ENCODE measurements around the gene ANKHD1. TPM values are rescaled to one million over a fixed set of nuclear protein-coding genes. Genes with fewer than 3 reads are reported as not detected.

ANKHD1 gene
- total RNA-seq, 1 donor from 2014 or later = 77.1 TPM

DNA sequence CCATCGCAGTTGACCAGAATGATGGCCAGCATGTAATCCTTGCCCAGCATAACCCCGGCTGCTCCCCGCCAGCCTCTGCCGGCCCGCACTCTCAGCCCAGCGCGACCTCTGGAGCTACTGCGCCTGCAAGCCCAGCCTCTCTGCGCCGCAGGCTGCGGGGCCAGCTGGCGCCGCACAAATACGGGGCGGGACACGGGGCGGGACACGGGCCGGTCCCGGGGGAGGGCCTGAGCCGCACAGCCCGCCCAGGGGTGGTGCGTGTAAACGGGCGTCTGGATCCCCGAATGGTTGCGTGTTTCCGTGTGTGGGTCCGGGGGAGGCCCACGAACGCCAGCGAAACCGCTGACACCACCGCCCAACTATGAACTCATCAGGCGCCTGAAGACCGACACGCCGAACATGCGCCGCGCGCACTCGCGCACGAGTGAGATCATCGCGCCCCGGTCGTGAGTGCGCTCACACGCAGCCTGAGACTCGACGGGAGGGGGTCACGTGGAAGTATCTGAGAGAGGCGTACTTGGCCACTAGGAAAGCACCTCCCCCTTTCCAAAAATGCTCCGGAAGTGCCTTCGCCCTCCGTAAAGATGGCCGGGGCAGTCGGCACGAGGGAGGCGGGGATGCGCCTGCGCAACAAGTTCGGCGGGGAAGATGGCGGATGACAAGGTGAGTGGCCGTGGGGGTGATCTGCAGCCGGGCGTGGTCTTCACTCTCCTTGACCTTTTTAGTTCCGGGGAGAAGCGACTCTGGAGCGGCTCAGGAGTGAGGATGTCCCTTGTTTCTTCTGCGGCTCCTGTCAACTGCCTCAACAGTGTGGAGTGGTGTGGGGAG lies 162.8 kb downstream of the ANKHD1 start, which contains the start of the genes APBB3 and SLC35A4:
TSS of gene APBB3 (minus strand) at position 403 of the 828 bp plus-strand sequence. CDS start at position 50, 353 bp downstream.
TSS of gene SLC35A4 (plus strand) at position 633 of the 828 bp plus-strand sequence. CDS start 2,342 bp downstream, outside the sequence.
- Histone ChIP-seq H3K4me3 (ENCODE audit: low read depth, low read length) (peak within 1 kb of the TSS; percentile 69), H3K36me3 (ENCODE audit: control insufficient read depth, insufficient read depth, low read length) (peaks cover 19% of the 10 kb centered on the region), H3K27me3 (ENCODE audit: control insufficient read depth, insufficient read depth, low read length) (no peaks in the 10 kb centered on the region)
- FAIRE-seq = no peak
- peak; percentile 94 for DNase-seq (ENCODE audit: low read depth)
- TF ChIP-seq, protein P1, sequence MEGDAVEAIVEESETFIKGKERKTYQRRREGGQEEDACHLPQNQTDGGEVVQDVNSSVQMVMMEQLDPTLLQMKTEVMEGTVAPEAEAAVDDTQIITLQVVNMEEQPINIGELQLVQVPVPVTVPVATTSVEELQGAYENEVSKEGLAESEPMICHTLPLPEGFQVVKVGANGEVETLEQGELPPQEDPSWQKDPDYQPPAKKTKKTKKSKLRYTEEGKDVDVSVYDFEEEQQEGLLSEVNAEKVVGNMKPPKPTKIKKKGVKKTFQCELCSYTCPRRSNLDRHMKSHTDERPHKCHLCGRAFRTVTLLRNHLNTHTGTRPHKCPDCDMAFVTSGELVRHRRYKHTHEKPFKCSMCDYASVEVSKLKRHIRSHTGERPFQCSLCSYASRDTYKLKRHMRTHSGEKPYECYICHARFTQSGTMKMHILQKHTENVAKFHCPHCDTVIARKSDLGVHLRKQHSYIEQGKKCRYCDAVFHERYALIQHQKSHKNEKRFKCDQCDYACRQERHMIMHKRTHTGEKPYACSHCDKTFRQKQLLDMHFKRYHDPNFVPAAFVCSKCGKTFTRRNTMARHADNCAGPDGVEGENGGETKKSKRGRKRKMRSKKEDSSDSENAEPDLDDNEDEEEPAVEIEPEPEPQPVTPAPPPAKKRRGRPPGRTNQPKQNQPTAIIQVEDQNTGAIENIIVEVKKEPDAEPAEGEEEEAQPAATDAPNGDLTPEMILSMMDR (IDR thresholded peaks at IDR 0.05; ENCODE audit: insufficient read depth, low read length, severe bottlenecking) = no peak

DNA sequence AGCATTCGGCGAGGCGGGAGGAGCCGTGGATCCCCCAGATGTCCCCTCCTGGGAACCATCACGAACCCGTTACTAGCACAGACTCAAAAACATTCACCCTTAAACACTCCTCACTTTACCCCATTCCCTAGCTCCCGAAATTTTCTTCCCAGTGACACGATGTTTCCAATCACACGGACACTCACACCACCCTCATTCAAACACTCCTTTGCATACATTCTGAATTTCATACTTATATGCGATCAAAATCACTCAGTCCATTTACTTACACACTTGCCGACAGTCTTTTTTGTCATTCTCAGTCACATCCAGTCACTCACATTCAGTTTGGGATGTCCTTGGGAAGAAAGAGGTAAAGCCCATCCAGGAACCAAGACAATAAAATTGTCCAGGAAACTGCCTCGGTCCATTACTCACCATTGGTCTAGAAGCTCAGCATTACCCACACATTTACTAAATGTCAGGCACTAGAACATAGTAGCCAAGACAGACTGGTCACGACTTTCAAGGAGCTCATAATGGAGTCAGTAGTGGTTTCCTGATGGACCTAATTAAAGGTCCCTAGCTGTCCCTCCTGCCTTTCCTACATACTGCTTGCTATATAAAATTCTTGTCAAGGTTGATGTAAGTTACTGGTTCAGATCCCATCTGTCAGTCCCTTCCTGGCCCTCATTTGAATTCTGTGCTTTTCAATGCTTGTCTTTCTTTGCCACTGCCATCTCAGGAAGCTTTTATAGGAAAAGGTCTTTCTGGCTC lies 163.6 kb downstream of the ANKHD1 start:
- DNase-seq (ENCODE audit: low read depth) (peak; percentile 50), FAIRE-seq (no peak)
- Histone ChIP-seq H3K4me3 (ENCODE audit: low read depth, low read length) (peak overlapping the region; percentile 69), H3K27me3 (ENCODE audit: control insufficient read depth, insufficient read depth, low read length) (no peaks in the 10 kb centered on the region), H3K36me3 (ENCODE audit: control insufficient read depth, insufficient read depth, low read length) (peaks cover 19% of the 10 kb centered on the region)
- TF ChIP-seq, protein P1 (IDR thresholded peaks at IDR 0.05; ENCODE audit: insufficient read depth, low read length, severe bottlenecking) = no peak

DNA sequence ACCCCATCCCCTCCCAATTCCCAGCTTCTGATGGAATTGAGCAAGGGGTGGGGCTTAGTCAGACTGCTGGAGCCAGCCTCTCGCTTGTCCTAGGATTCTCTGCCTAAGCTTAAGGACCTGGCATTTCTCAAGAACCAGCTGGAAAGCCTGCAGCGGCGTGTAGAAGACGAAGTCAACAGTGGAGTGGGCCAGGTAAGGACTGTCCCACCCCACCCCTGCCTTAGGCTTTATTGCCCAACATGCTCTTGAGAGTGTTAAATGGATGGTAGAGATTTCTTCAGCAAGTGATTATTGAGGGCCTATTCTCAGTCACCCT lies 164.1 kb downstream of the ANKHD1 start:
- Histone ChIP-seq H3K4me3 (ENCODE audit: low read depth, low read length) (peak overlapping the region; percentile 69), H3K36me3 (ENCODE audit: control insufficient read depth, insufficient read depth, low read length) (peaks cover 19% of the 10 kb centered on the region), H3K27me3 (ENCODE audit: control insufficient read depth, insufficient read depth, low read length) (no peaks in the 10 kb centered on the region)
- DNase-seq (ENCODE audit: low read depth) (peak; percentile 57), FAIRE-seq (no peak)
- TF ChIP-seq, protein P1 (IDR thresholded peaks at IDR 0.05; ENCODE audit: insufficient read depth, low read length, severe bottlenecking) = no peak

DNA sequence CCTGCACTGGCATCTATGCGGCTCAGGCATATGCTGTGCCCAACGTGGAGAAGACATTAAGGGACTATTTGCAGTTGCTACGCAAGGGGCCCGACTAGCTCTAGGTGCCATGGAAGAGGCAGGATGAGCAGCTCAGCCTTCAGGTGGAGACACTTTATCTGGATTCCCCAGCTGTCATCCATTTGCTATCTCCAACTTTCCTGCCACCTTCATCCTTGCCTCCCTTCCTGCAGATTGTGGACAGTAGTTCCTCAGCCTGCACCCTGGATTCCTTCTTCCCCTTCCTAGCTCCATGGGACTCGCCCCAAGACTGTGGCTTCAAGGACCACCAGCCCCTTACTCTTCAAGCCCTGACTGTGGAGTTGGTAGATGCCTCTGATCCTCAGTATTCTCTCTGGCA lies 165.0 kb downstream of the ANKHD1 start:
- TF ChIP-seq, protein P1 (IDR thresholded peaks at IDR 0.05; ENCODE audit: insufficient read depth, low read length, severe bottlenecking) = no peak
- Histone ChIP-seq H3K27me3 (ENCODE audit: control insufficient read depth, insufficient read depth, low read length) (no peaks in the 10 kb centered on the region), H3K4me3 (ENCODE audit: low read depth, low read length) (no peak overlapping the region), H3K36me3 (ENCODE audit: control insufficient read depth, insufficient read depth, low read length) (peaks cover 19% of the 10 kb centered on the region)
- DNase-seq (ENCODE audit: low read depth) (no peak), FAIRE-seq (no peak)

DNA sequence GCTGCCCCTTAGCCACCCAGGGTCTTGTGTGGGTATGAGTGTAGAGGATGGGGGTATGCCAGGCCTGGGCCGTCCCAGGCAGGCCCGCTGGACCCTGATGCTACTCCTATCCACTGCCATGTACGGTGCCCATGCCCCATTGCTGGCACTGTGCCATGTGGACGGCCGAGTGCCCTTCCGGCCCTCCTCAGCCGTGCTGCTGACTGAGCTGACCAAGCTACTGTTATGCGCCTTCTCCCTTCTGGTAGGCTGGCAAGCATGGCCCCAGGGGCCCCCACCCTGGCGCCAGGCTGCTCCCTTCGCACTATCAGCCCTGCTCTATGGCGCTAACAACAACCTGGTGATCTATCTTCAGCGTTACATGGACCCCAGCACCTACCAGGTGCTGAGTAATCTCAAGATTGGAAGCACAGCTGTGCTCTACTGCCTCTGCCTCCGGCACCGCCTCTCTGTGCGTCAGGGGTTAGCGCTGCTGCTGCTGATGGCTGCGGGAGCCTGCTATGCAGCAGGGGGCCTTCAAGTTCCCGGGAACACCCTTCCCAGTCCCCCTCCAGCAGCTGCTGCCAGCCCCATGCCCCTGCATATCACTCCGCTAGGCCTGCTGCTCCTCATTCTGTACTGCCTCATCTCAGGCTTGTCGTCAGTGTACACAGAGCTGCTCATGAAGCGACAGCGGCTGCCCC lies 165.6 kb downstream of the ANKHD1 start:
- Histone ChIP-seq H3K4me3 (ENCODE audit: low read depth, low read length) (no peak overlapping the region), H3K36me3 (ENCODE audit: control insufficient read depth, insufficient read depth, low read length) (peaks cover 19% of the 10 kb centered on the region), H3K27me3 (ENCODE audit: control insufficient read depth, insufficient read depth, low read length) (no peaks in the 10 kb centered on the region)
- TF ChIP-seq, protein P1 (IDR thresholded peaks at IDR 0.05; ENCODE audit: insufficient read depth, low read length, severe bottlenecking) = no peak
- DNase-seq (ENCODE audit: low read depth) (no peak), FAIRE-seq (no peak)
